Natural killer cell (primary cell): ENCODE measurements around the gene GPC5. TPM values are rescaled to one million over a fixed set of nuclear protein-coding genes. Genes with fewer than 3 reads are reported as not detected.
"Not testable (repeated sequence)": the region's sequence is repeated elsewhere in the genome, so short reads cannot be mapped to it uniquely, and the experiment has no call there.

Source experiments
- ATAC-seq, 3 donors: fragments of 150-1000 bp in 2 of 3; fragments of 200-7000 bp in 1 of 3; cut with Tn5 transposase; 1 replicate in 1 of 3; 2 replicates in 2 of 3; pipeline ENCODE4 v1.10.0; 2021; ENCODE audit warnings: mild to moderate bottlenecking in 2 of 3, moderate library complexity in 2 of 3
- DNase-seq, 2 donors: peaks; one replicate each; pipeline versions ENCODE4 v3.0.0 to v3.0.0-alpha.2; 2013 to 2021; ENCODE audit warnings: mixed read lengths in 1 of 2
- H3K27ac ChIP-seq: one replicate; pipeline ENCODE4 v1.5.1; 2013; ENCODE audit warnings: mild to moderate bottlenecking, low read length
- H3K27me3 ChIP-seq: one replicate; pipeline ENCODE4 v1.6.1; 2013; ENCODE audit warnings: low read length; ENCODE audit not compliant: control insufficient read depth, insufficient read depth
- H3K36me3 ChIP-seq: one replicate; pipeline ENCODE4 v1.6.1; 2013; ENCODE audit warnings: low read length; ENCODE audit not compliant: control insufficient read depth, insufficient read depth
- H3K4me1 ChIP-seq: one replicate; pipeline ENCODE4 v1.6.1; 2013; ENCODE audit warnings: low read length; ENCODE audit not compliant: control insufficient read depth, insufficient read depth
- H3K4me3 ChIP-seq: one replicate; pipeline ENCODE4 v1.5.1; 2013; ENCODE audit warnings: low read length
- H3K9me3 ChIP-seq: one replicate; pipeline ENCODE4 v1.6.1; 2013; ENCODE audit warnings: low read length; ENCODE audit not compliant: control insufficient read depth, insufficient read depth
- H3K27ac Mint-ChIP-seq, 2 donors: one replicate each; pipeline ENCODE4 v1.8.0; 2022; ENCODE audit warnings: mild to moderate bottlenecking in 2 of 2, mixed read lengths in 2 of 2, moderate library complexity in 1 of 2
- H3K27me3 Mint-ChIP-seq, 2 donors: one replicate each; pipeline ENCODE4 v1.8.0; 2022; ENCODE audit warnings: low read depth in 2 of 2, mixed read lengths in 2 of 2
- H3K36me3 Mint-ChIP-seq: one replicate; pipeline ENCODE4 v1.8.0; 2022; ENCODE audit warnings: mixed read lengths
- H3K4me1 Mint-ChIP-seq, 2 donors: one replicate each; pipeline ENCODE4 v1.8.0; 2022; ENCODE audit warnings: mixed read lengths in 2 of 2
- H3K4me3 Mint-ChIP-seq: one replicate; pipeline ENCODE4 v1.8.0; 2022; ENCODE audit warnings: mild to moderate bottlenecking, moderate library complexity, mixed read lengths
- H3K9me3 Mint-ChIP-seq, 2 donors: one replicate each; pipeline ENCODE4 v1.8.0; 2022; ENCODE audit warnings: mixed read lengths in 2 of 2
- CTCF ChIP-seq: fragments of 200-600 bp; IDR thresholded peaks from one replicate; pipeline ENCODE4 v1.8.0; 2022; ENCODE audit warnings: antibody characterized with exemption
- WGBS: methylation state at CpG from one replicate; pipeline ENCODE4 v1.1.7; 2013; ENCODE audit warnings: missing lambda C conversion rate; ENCODE audit not compliant: insufficient coverage; 5-methylcytosine and 5-hydroxymethylcytosine counted together
- intact Hi-C: fragments of 100-400 bp; cut with micrococcal nuclease; formaldehyde crosslinking; loops from one replicate; pipeline ENCODE4 v1.14.2; 2022
- total RNA-seq, 4 donors: library from RNA; stranded (reverse); fragments of 120-200 nt in 1 of 4; gene quantifications; one replicate each; pipeline versions ENCODE4 v1.2.3 to v1.2.4, GENCODE V29; 2013 to 2022

GPC5 gene
- total RNA-seq, 3 donors from 2014 or later (not counting 1 experiment from before 2014, with no cell fraction given): not detected

- H3K27me3 ChIP-seq: no peaks in the 10 kb centered on the region
- H3K9me3 ChIP-seq: no peaks in the 10 kb centered on the region
- H3K4me1 Mint-ChIP-seq: no peaks in the 10 kb centered on the region
- peaks cover 10 to 18% of the 10 kb centered on the region in 2 donors for H3K9me3 Mint-ChIP-seq
- TF ChIP-seq CTCF: no peak
- no peak overlapping the region for H3K4me3 ChIP-seq
- no peak overlapping the region for H3K4me3 Mint-ChIP-seq
- 78% methylated on average over 5 of the region's 6 CpGs for WGBS
- H3K36me3 ChIP-seq: no peaks in the 10 kb centered on the region
- no peak overlapping the region for H3K27ac Mint-ChIP-seq
- no peaks in the 10 kb centered on the region for H3K27me3 Mint-ChIP-seq
- no peaks in the 10 kb centered on the region for H3K36me3 Mint-ChIP-seq
- intact Hi-C loops: no loop called here
- H3K4me1 ChIP-seq: no peaks in the 10 kb centered on the region
- DNase-seq: no peak
- ATAC-seq: no peak
- H3K27ac ChIP-seq: no peak overlapping the region
Observed at GRCh38 chr13:92535222-92536006, 1137.0 kb downstream of the GPC5 start.

GRCh38 chr13:92537471-92537870 lies 1139.0 kb downstream of the GPC5 start:
- intact Hi-C loops: no loop called here
- 100% methylated on average over 1 of the region's 2 CpGs for WGBS
- H3K27me3 Mint-ChIP-seq: no peaks in the 10 kb centered on the region

GRCh38 chr13:92538164-92538563 lies 1139.7 kb downstream of the GPC5 start:
- H3K4me1 Mint-ChIP-seq: no peaks in the 10 kb centered on the region
- H3K9me3 Mint-ChIP-seq: peaks cover 14 to 18% of the 10 kb centered on the region in 2 donors
- WGBS: 95% methylated on average over 3 of the region's 3 CpGs
- no peak for TF ChIP-seq CTCF
- no peak for DNase-seq
- no peak for ATAC-seq
- Histone ChIP-seq H3K27ac (no peak overlapping the region), H3K36me3 (no peaks in the 10 kb centered on the region), H3K27me3 (no peaks in the 10 kb centered on the region), H3K9me3 (no peaks in the 10 kb centered on the region), H3K4me3 (no peak overlapping the region), H3K4me1 (no peaks in the 10 kb centered on the region)
- H3K27me3 Mint-ChIP-seq: no peaks in the 10 kb centered on the region
- no peak overlapping the region for H3K4me3 Mint-ChIP-seq
- H3K27ac Mint-ChIP-seq: no peak overlapping the region
- intact Hi-C loops: no loop called here
- no peaks in the 10 kb centered on the region for H3K36me3 Mint-ChIP-seq

More at GRCh38 chr13:92537471-92537870, 1139.0 kb downstream of the GPC5 start:
- Histone ChIP-seq H3K4me3 (no peak overlapping the region), H3K9me3 (no peaks in the 10 kb centered on the region), H3K27me3 (no peaks in the 10 kb centered on the region), H3K27ac (no peak overlapping the region), H3K4me1 (no peaks in the 10 kb centered on the region), H3K36me3 (no peaks in the 10 kb centered on the region)
- H3K27ac Mint-ChIP-seq: no peak overlapping the region
- no peak for ATAC-seq
- peaks cover 10 to 14% of the 10 kb centered on the region in 2 donors for H3K9me3 Mint-ChIP-seq
- DNase-seq: no peak
- no peaks in the 10 kb centered on the region for H3K36me3 Mint-ChIP-seq
- no peak for TF ChIP-seq CTCF
- H3K4me3 Mint-ChIP-seq: no peak overlapping the region
- H3K4me1 Mint-ChIP-seq: no peaks in the 10 kb centered on the region

- DNase-seq, H3K4me1 ChIP-seq, H3K27ac ChIP-seq, H3K27me3 ChIP-seq, intact Hi-C loops, H3K36me3 Mint-ChIP-seq, H3K9me3 ChIP-seq, H3K27ac Mint-ChIP-seq, H3K4me3 ChIP-seq, ATAC-seq, H3K4me1 Mint-ChIP-seq, H3K27me3 Mint-ChIP-seq, H3K36me3 ChIP-seq, H3K4me3 Mint-ChIP-seq: not testable (repeated sequence)
- peaks cover 14 to 18% of the 10 kb centered on the region in 2 donors for H3K9me3 Mint-ChIP-seq
- WGBS: 82% methylated on average over 3 of the region's 4 CpGs
Observed at GRCh38 chr13:92539148-92539547, 1140.7 kb downstream of the GPC5 start.
